DND-41 (cell line): Measurements from ENCODE around the gene RBKS.

Experiments
- ATAC-seq: fragments of 200-7000 bp; cut with Tn5 transposase; 3 replicates; pipeline ENCODE4 v1.9.1; 2021; ENCODE audit warnings: low read depth; ENCODE audit not compliant: insufficient read depth
- DNase-seq: peaks from one replicate; pipeline ENCODE4 v3.0.0-alpha.2; 2020
- H2AFZ ChIP-seq: 2 replicates; pipeline ENCODE4 v1.6.0; 2012; ENCODE audit warnings: low read depth, low read length
- H3K27ac ChIP-seq: 2 replicates; pipeline ENCODE4 v1.5.1; 2012; ENCODE audit warnings: low read length, inconsistent platforms
- H3K27me3 ChIP-seq: fragments of 200-600 bp; sonication (generic); 2 replicates; pipeline ENCODE4 v1.6.0; 2012; ENCODE audit warnings: low read length, mild to moderate bottlenecking, inconsistent platforms; ENCODE audit not compliant: insufficient read depth, poor library complexity
- H3K36me3 ChIP-seq: 2 replicates; pipeline ENCODE4 v1.5.1; 2012; ENCODE audit warnings: low read length, inconsistent platforms; ENCODE audit not compliant: insufficient read depth
- H3K4me1 ChIP-seq: 2 replicates; pipeline ENCODE4 v1.5.1; 2012; ENCODE audit warnings: mild to moderate bottlenecking, low read length; ENCODE audit not compliant: insufficient read depth
- H3K4me2 ChIP-seq: 2 replicates; pipeline ENCODE4 v1.6.0; 2012; ENCODE audit warnings: mild to moderate bottlenecking, moderate library complexity, low read length, inconsistent platforms; ENCODE audit not compliant: insufficient read depth
- H3K4me3 ChIP-seq, 2 experiments: fragments of 200-600 bp in 1 of 2; shearing (Covaris generic) in 1 of 2; 2 replicates each; pipeline ENCODE4 v1.5.1; 2012 to 2016; ENCODE audit warnings: inconsistent platforms in 2 of 2, low read length in 2 of 2, mild to moderate bottlenecking in 2 of 2, low read depth in 1 of 2, moderate library complexity in 1 of 2
- H3K79me2 ChIP-seq: 2 replicates; pipeline ENCODE4 v1.6.0; 2012; ENCODE audit warnings: low read length, inconsistent platforms; ENCODE audit not compliant: insufficient read depth
- H3K9ac ChIP-seq: 2 replicates; pipeline ENCODE4 v1.6.0; 2012; ENCODE audit warnings: low read depth, mild to moderate bottlenecking, inconsistent platforms, low read length, moderate library complexity
- H3K9me3 ChIP-seq: 2 replicates; pipeline ENCODE4 v1.5.1; 2012; ENCODE audit warnings: low read length, moderate library complexity, mild to moderate bottlenecking, inconsistent platforms; ENCODE audit not compliant: insufficient read depth, severe bottlenecking
- H4K20me1 ChIP-seq: 2 replicates; pipeline ENCODE4 v1.6.0; 2012; ENCODE audit warnings: low read length; ENCODE audit not compliant: insufficient read depth
- EZH2 ChIP-seq: IDR thresholded peaks from 3 replicates; pipeline ENCODE4 v1.6.1; 2012; ENCODE audit warnings: borderline replicate concordance, low read depth, mild to moderate bottlenecking, moderate library complexity, low read length, inconsistent platforms; ENCODE audit not compliant: severe bottlenecking
- TF ChIP-seq, protein P1 (sequence below): IDR thresholded peaks from 2 replicates; pipeline ENCODE4 v1.5.1; 2012; ENCODE audit warnings: borderline replicate concordance, low read length, moderate library complexity, mild to moderate bottlenecking; ENCODE audit not compliant: poor library complexity, severe bottlenecking; ENCODE audit errors: extremely low read depth

Gene RBKS

DNA sequence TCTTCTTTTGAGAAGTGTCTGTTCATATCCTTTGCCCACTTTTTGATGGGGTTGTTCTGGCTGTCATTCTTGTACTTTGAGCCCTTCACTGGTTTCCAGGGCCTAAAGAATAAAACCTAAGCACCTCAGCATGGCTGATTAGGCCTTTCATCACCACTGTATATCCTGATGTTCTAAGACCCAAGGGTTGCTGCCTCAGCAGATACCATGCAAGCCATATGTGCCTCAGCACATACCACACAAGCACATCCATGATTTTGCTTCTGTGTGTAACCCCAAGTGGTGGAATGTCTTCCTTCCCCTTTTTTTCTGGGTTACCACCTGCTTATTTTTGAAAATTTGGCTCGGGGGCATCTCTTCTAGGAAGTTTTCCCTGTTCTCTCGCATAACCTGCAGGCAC, 11.4 kb downstream of the RBKS start:
- Histone ChIP-seq H4K20me1 (no peaks in the 10 kb centered on the region), H3K4me3 (no peak overlapping the region), H3K9ac (no peak overlapping the region), H2AFZ (no peak overlapping the region), H3K27me3 (no peaks in the 10 kb centered on the region), H3K9me3 (no peaks in the 10 kb centered on the region), H3K36me3 (no peaks in the 10 kb centered on the region), H3K27ac (no peak overlapping the region), H3K79me2 (no peaks in the 10 kb centered on the region), H3K4me2 (no peak overlapping the region), H3K4me1 (no peaks in the 10 kb centered on the region)
- TF ChIP-seq EZH2: no peak
- TF ChIP-seq, protein P1, sequence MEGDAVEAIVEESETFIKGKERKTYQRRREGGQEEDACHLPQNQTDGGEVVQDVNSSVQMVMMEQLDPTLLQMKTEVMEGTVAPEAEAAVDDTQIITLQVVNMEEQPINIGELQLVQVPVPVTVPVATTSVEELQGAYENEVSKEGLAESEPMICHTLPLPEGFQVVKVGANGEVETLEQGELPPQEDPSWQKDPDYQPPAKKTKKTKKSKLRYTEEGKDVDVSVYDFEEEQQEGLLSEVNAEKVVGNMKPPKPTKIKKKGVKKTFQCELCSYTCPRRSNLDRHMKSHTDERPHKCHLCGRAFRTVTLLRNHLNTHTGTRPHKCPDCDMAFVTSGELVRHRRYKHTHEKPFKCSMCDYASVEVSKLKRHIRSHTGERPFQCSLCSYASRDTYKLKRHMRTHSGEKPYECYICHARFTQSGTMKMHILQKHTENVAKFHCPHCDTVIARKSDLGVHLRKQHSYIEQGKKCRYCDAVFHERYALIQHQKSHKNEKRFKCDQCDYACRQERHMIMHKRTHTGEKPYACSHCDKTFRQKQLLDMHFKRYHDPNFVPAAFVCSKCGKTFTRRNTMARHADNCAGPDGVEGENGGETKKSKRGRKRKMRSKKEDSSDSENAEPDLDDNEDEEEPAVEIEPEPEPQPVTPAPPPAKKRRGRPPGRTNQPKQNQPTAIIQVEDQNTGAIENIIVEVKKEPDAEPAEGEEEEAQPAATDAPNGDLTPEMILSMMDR: no peak
- no peak for DNase-seq
- no peak for ATAC-seq

- no peak for DNase-seq
- ATAC-seq: no peak
Observed at GRCh38 chr2:27875089-27875881, 14.9 kb downstream of the RBKS start.

GRCh38 chr2:27873091-27873490, 17.1 kb downstream of the RBKS start:
- Histone ChIP-seq H3K9me3 (no peaks in the 10 kb centered on the region), H3K4me2 (no peak overlapping the region), H3K4me3 (no peak overlapping the region), H3K36me3 (no peaks in the 10 kb centered on the region), H2AFZ (no peak overlapping the region), H3K79me2 (no peaks in the 10 kb centered on the region), H3K4me1 (no peaks in the 10 kb centered on the region), H3K27ac (no peak overlapping the region), H3K27me3 (no peaks in the 10 kb centered on the region), H3K9ac (no peak overlapping the region), H4K20me1 (no peaks in the 10 kb centered on the region)
- ATAC-seq: no peak
- DNase-seq: no peak
- TF ChIP-seq, protein P1: no peak
- no peak for TF ChIP-seq EZH2

More at GRCh38 chr2:27875089-27875881, 14.9 kb downstream of the RBKS start:
- Histone ChIP-seq H3K79me2 (no peaks in the 10 kb centered on the region), H3K27me3 (no peaks in the 10 kb centered on the region), H3K36me3 (no peaks in the 10 kb centered on the region), H3K4me3 (no peak overlapping the region), H3K4me1 (no peaks in the 10 kb centered on the region), H3K9ac (no peak overlapping the region), H3K9me3 (no peaks in the 10 kb centered on the region), H3K4me2 (no peak overlapping the region), H3K27ac (no peak overlapping the region), H2AFZ (no peak overlapping the region), H4K20me1 (no peaks in the 10 kb centered on the region)
- TF ChIP-seq, protein P1: no peak
- no peak for TF ChIP-seq EZH2
